Neuronal stem cell (in vitro differentiated cells): ENCODE measurements around the gene MRPL43.

Experiments used
- DNase-seq: peaks from one replicate; pipeline ENCODE4 v3.0.0-alpha.2; 2013; ENCODE audit warnings: low spot score
- H2AFZ ChIP-seq: one replicate; pipeline ENCODE4 v1.6.1; 2013; ENCODE audit warnings: mild to moderate bottlenecking, low read length, inconsistent platforms
- H2AK5ac ChIP-seq: 2 replicates; pipeline ENCODE4 v1.6.1; 2013; ENCODE audit warnings: low read depth, mild to moderate bottlenecking, inconsistent platforms, low read length, moderate library complexity, mixed read lengths
- H2BK120ac ChIP-seq: 2 replicates; pipeline ENCODE4 v1.6.1; 2013; ENCODE audit warnings: low read depth, mild to moderate bottlenecking, inconsistent platforms, low read length, moderate library complexity, mixed read lengths
- H2BK12ac ChIP-seq: one replicate; pipeline ENCODE4 v1.6.1; 2013; ENCODE audit warnings: low read length, inconsistent platforms
- H2BK15ac ChIP-seq: 2 replicates; pipeline ENCODE4 v1.6.1; 2013; ENCODE audit warnings: mild to moderate bottlenecking, low read length, inconsistent platforms, mixed read lengths
- H2BK5ac ChIP-seq: one replicate; pipeline ENCODE4 v1.6.1; 2013; ENCODE audit warnings: inconsistent platforms, mild to moderate bottlenecking, low read length, moderate library complexity
- H3K14ac ChIP-seq: one replicate; pipeline ENCODE4 v1.6.1; 2013; ENCODE audit warnings: low read length, inconsistent platforms
- H3K18ac ChIP-seq: 2 replicates; pipeline ENCODE4 v1.6.1; 2013; ENCODE audit warnings: low read length, inconsistent platforms
- H3K23ac ChIP-seq: 2 replicates; pipeline ENCODE4 v1.6.1; 2013; ENCODE audit warnings: low read depth, mild to moderate bottlenecking, mixed read lengths, low read length, inconsistent platforms; ENCODE audit not compliant: poor library complexity
- H3K27ac ChIP-seq: replicated peaks from 3 replicates; pipeline ENCODE4 v1.5.1; 2013; ENCODE audit warnings: low read length, inconsistent platforms
- H3K27me3 ChIP-seq, 3 experiments: 2 replicates each; pipeline ENCODE4 v1.6.1; 2013; ENCODE audit warnings: low read length in 3 of 3, mild to moderate bottlenecking in 2 of 3, inconsistent platforms in 1 of 3, low read depth in 1 of 3, mixed read lengths in 1 of 3, moderate library complexity in 1 of 3; ENCODE audit not compliant: control insufficient read depth in 3 of 3, insufficient read depth in 3 of 3
- H3K36me3 ChIP-seq, 2 donors: replicated peaks in 1 of 2; 2 replicates each; pipeline ENCODE4 v1.6.1; 2013; ENCODE audit warnings: low read length in 2 of 2; ENCODE audit not compliant: control insufficient read depth in 2 of 2, insufficient read depth in 2 of 2
- H3K4ac ChIP-seq: 2 replicates; pipeline ENCODE4 v1.6.1; 2013; ENCODE audit warnings: inconsistent platforms, mild to moderate bottlenecking, low read length, moderate library complexity
- H3K4me1 ChIP-seq, 2 donors: 1 replicate in 1 of 2; 2 replicates in 1 of 2; pipeline ENCODE4 v1.6.1; 2013; ENCODE audit warnings: low read length in 2 of 2, low read depth in 1 of 2; ENCODE audit not compliant: control insufficient read depth in 2 of 2, insufficient read depth in 1 of 2
- H3K4me2 ChIP-seq: one replicate; pipeline ENCODE4 v1.6.1; 2013; ENCODE audit warnings: mild to moderate bottlenecking, low read length, inconsistent platforms; ENCODE audit not compliant: insufficient read depth, poor library complexity, severe bottlenecking
- H3K4me3 ChIP-seq, 2 donors: 2 replicates each; pipeline ENCODE4 v1.5.1; 2013; ENCODE audit warnings: low read length in 2 of 2, mild to moderate bottlenecking in 2 of 2, inconsistent platforms in 1 of 2, moderate library complexity in 1 of 2
- H3K79me1 ChIP-seq: one replicate; pipeline ENCODE4 v1.6.1; 2013; ENCODE audit warnings: low read depth, mild to moderate bottlenecking, inconsistent platforms, low read length, moderate library complexity
- H3K9ac ChIP-seq: one replicate; pipeline ENCODE4 v1.6.1; 2013; ENCODE audit warnings: mild to moderate bottlenecking, low read depth, low read length, inconsistent platforms; ENCODE audit not compliant: poor library complexity
- H3K9me3 ChIP-seq, 2 donors: replicated peaks in 1 of 2; 2 replicates each; pipeline versions ENCODE3 to v1.6.1; 2013; ENCODE audit warnings: low read length in 2 of 2, mild to moderate bottlenecking in 2 of 2, inconsistent platforms in 1 of 2, low read depth in 1 of 2, mixed read lengths in 1 of 2, moderate library complexity in 1 of 2; ENCODE audit not compliant: control insufficient read depth in 2 of 2, insufficient read depth in 1 of 2
- H4K8ac ChIP-seq: one replicate; pipeline ENCODE4 v1.6.1; 2013; ENCODE audit warnings: low read depth, mild to moderate bottlenecking, inconsistent platforms, low read length, moderate library complexity
- H4K91ac ChIP-seq: one replicate; pipeline ENCODE4 v1.6.1; 2013; ENCODE audit warnings: low read length, low read depth, mild to moderate bottlenecking, inconsistent platforms; ENCODE audit not compliant: poor library complexity
- WGBS, 2 donors: extraction: QIAGEN DNeasy Blood & Tissue Kit; methylation state at CpG; one replicate each; pipeline ENCODE4 v1.1.7; 2013; ENCODE audit warnings: missing lambda C conversion rate in 2 of 2, mixed read lengths in 1 of 2; ENCODE audit not compliant: insufficient read length in 2 of 2, insufficient replicate concordance in 1 of 2; ENCODE audit errors: extremely low coverage in 2 of 2; 5-methylcytosine and 5-hydroxymethylcytosine counted together

Gene MRPL43

GRCh38 chr10:100968863-100969186 is 18.5 kb downstream of the MRPL43 start:
- Histone ChIP-seq H3K14ac (peak overlapping the region; percentile 33), H3K9me3 (no peaks in the 10 kb centered on the region), H2AK5ac (peak overlapping the region; percentile 82), H3K27ac (no peak overlapping the region), H3K36me3 (peaks cover 2 to 33% of the 10 kb centered on the region in 2 donors), H3K4ac (peak overlapping the region; percentile 58), H3K79me1 (peaks cover 3% of the 10 kb centered on the region), H3K4me1 (peaks cover 2 to 18% of the 10 kb centered on the region in 2 donors), H4K91ac (no peak overlapping the region), H3K23ac (peak overlapping the region; percentile 75), H2AFZ (peak overlapping the region; percentile 70), H3K27me3 (peaks cover 0 to 5% (median 0%) of the 10 kb centered on the region in 3 experiments), H3K4me2 (peak overlapping the region; percentile 79), H2BK15ac (peak overlapping the region; percentile 76), H4K8ac (no peak overlapping the region), H2BK12ac (peak overlapping the region; percentile 25), H3K4me3 (peak overlapping the region; percentile 12 to 74), H2BK5ac (no peak overlapping the region), H3K18ac (peak overlapping the region; percentile 98), H2BK120ac (no peak overlapping the region), H3K9ac (peak overlapping the region; percentile 79)
- no peak for DNase-seq
- no CpG with 5 or more reads among the region's 9 CpGs for WGBS, 2 donors

- Histone ChIP-seq H3K27ac (no peak overlapping the region), H2BK15ac (no peak overlapping the region), H3K36me3 (peaks cover 2 to 40% of the 10 kb centered on the region in 2 donors), H3K4me1 (peaks cover 2 to 18% of the 10 kb centered on the region in 2 donors), H2BK120ac (no peak overlapping the region), H3K27me3 (peaks cover 0 to 5% (median 0%) of the 10 kb centered on the region in 3 experiments), H2AK5ac (peak overlapping the region; percentile 82), H3K4me2 (no peak overlapping the region), H3K4ac (no peak overlapping the region), H3K79me1 (peaks cover 3% of the 10 kb centered on the region), H3K14ac (no peak overlapping the region), H3K4me3 (no peak overlapping the region), H2AFZ (no peak overlapping the region), H4K8ac (no peak overlapping the region), H3K9ac (no peak overlapping the region), H3K9me3 (no peaks in the 10 kb centered on the region), H2BK12ac (no peak overlapping the region), H3K23ac (no peak overlapping the region), H3K18ac (no peak overlapping the region), H2BK5ac (no peak overlapping the region), H4K91ac (no peak overlapping the region)
- WGBS, 2 donors, result no CpG with 5 or more reads among the region's 2 CpGs
- DNase-seq, result no peak
These were observed 19.1 kb downstream of the MRPL43 start for GRCh38 chr10:100968062-100968736.

- Histone ChIP-seq H3K27me3 (peaks cover 0 to 5% (median 0%) of the 10 kb centered on the region in 3 experiments), H4K91ac (no peak overlapping the region), H3K27ac (no peak overlapping the region), H3K36me3 (peaks cover 5 to 48% of the 10 kb centered on the region in 2 donors), H3K23ac (no peak overlapping the region), H3K4me1 (peaks cover 2 to 16% of the 10 kb centered on the region in 2 donors), H3K79me1 (peaks cover 3% of the 10 kb centered on the region), H4K8ac (no peak overlapping the region), H3K4ac (no peak overlapping the region), H2BK12ac (no peak overlapping the region), H2AK5ac (no peak overlapping the region), H2BK5ac (no peak overlapping the region), H3K4me3 (no peak overlapping the region), H3K9ac (no peak overlapping the region), H2BK120ac (no peak overlapping the region), H3K14ac (no peak overlapping the region), H2BK15ac (no peak overlapping the region), H3K18ac (no peak overlapping the region), H2AFZ (no peak overlapping the region), H3K4me2 (no peak overlapping the region), H3K9me3 (no peaks in the 10 kb centered on the region)
- no CpG with 5 or more reads among the region's 2 CpGs for WGBS, 2 donors
- DNase-seq, result no peak
These were observed 20.0 kb downstream of the MRPL43 start for GRCh38 chr10:100967332-100967731.

GRCh38 chr10:100966887-100967286 is 20.4 kb downstream of the MRPL43 start:
- no peak overlapping the region for H2BK120ac ChIP-seq
- WGBS, 2 donors, result no CpG with 5 or more reads among the region's 2 CpGs
- no peak overlapping the region for H3K27ac ChIP-seq
- H3K27me3 ChIP-seq, result peaks cover 0 to 5% (median 0%) of the 10 kb centered on the region in 3 experiments
- H3K9me3 ChIP-seq, result no peaks in the 10 kb centered on the region
- H3K4me3 ChIP-seq, result no peak overlapping the region
- H3K18ac ChIP-seq, result no peak overlapping the region
- no peak overlapping the region for H3K14ac ChIP-seq
- peaks cover 3% of the 10 kb centered on the region for H3K79me1 ChIP-seq
- H2BK12ac ChIP-seq, result no peak overlapping the region
- peaks cover 5 to 53% of the 10 kb centered on the region in 2 donors for H3K36me3 ChIP-seq
- H3K23ac ChIP-seq, result no peak overlapping the region
- H3K4me2 ChIP-seq, result no peak overlapping the region
- H2AFZ ChIP-seq, result no peak overlapping the region
- no peak overlapping the region for H3K4ac ChIP-seq
- H4K91ac ChIP-seq, result no peak overlapping the region
- H4K8ac ChIP-seq, result no peak overlapping the region
- peaks cover 2 to 12% of the 10 kb centered on the region in 2 donors for H3K4me1 ChIP-seq
- no peak overlapping the region for H2AK5ac ChIP-seq
- no peak overlapping the region for H2BK15ac ChIP-seq
- H3K9ac ChIP-seq, result no peak overlapping the region
- H2BK5ac ChIP-seq, result no peak overlapping the region
- DNase-seq, result no peak
